T-helper 17 cell (primary cell): ENCODE data around the gene DHCR7. TPM values are rescaled to one million over a fixed set of nuclear protein-coding genes. Genes with fewer than 3 reads are reported as not detected.

Experiments used
- ATAC-seq: fragments of 150-1000 bp; cut with Tn5 transposase; 2 replicates; pipeline ENCODE4 v1.10.0; 2021; ENCODE audit warnings: mild to moderate bottlenecking, moderate library complexity
- DNase-seq, 3 donors: peaks; one replicate each; pipeline versions ENCODE4 v3.0.0 to v3.0.0-alpha.2; 2020 to 2021
- H3K9me3 ChIP-seq: one replicate; pipeline ENCODE4 v1.7.0; 2013; ENCODE audit warnings: low read length, mild to moderate bottlenecking; ENCODE audit not compliant: control insufficient read depth, poor library complexity, severe bottlenecking
- H3K27ac Mint-ChIP-seq: one replicate; pipeline ENCODE4 v1.8.0; 2022; ENCODE audit warnings: mild to moderate bottlenecking, moderate library complexity, mixed read lengths
- H3K27me3 Mint-ChIP-seq: one replicate; pipeline ENCODE4 v1.8.0; 2022; ENCODE audit warnings: mixed read lengths
- H3K36me3 Mint-ChIP-seq: one replicate; pipeline ENCODE4 v1.8.0; 2022; ENCODE audit warnings: low read depth, mixed read lengths
- H3K4me1 Mint-ChIP-seq: one replicate; pipeline ENCODE4 v1.8.0; 2022; ENCODE audit warnings: mild to moderate bottlenecking, mixed read lengths
- H3K4me3 Mint-ChIP-seq: one replicate; pipeline ENCODE4 v1.8.0; 2022; ENCODE audit warnings: mild to moderate bottlenecking, moderate library complexity, mixed read lengths
- total RNA-seq, 4 donors: library from RNA in 2 of 4; stranded (reverse) in 2 of 4; gene quantifications; one replicate each; pipeline ENCODE4 v1.2.3 and lab custom pipeline; 2022 to 2026

The DHCR7 gene
- total RNA-seq, 2 donors from 2014 or later = 16.8 to 26.7 TPM

GRCh38 chr11:71459076-71459766 lies 11.0 kb upstream of the DHCR7 start:
- no peak overlapping the region for H3K27ac Mint-ChIP-seq
- peaks cover 13% of the 10 kb centered on the region for H3K36me3 Mint-ChIP-seq
- no peaks in the 10 kb centered on the region for H3K9me3 ChIP-seq
- no peaks in the 10 kb centered on the region for H3K27me3 Mint-ChIP-seq
- DNase-seq = no peak
- no peak for ATAC-seq
- H3K4me1 Mint-ChIP-seq = peaks cover 29% of the 10 kb centered on the region
- no peak overlapping the region for H3K4me3 Mint-ChIP-seq

GRCh38 chr11:71458146-71459070 lies 10.2 kb upstream of the DHCR7 start:
- peaks cover 10% of the 10 kb centered on the region for H3K36me3 Mint-ChIP-seq
- H3K4me3 Mint-ChIP-seq = no peak overlapping the region
- no peak for DNase-seq
- H3K9me3 ChIP-seq = no peaks in the 10 kb centered on the region
- H3K27ac Mint-ChIP-seq = no peak overlapping the region
- peaks cover 35% of the 10 kb centered on the region for H3K4me1 Mint-ChIP-seq
- ATAC-seq = no peak
- H3K27me3 Mint-ChIP-seq = no peaks in the 10 kb centered on the region

DNA sequence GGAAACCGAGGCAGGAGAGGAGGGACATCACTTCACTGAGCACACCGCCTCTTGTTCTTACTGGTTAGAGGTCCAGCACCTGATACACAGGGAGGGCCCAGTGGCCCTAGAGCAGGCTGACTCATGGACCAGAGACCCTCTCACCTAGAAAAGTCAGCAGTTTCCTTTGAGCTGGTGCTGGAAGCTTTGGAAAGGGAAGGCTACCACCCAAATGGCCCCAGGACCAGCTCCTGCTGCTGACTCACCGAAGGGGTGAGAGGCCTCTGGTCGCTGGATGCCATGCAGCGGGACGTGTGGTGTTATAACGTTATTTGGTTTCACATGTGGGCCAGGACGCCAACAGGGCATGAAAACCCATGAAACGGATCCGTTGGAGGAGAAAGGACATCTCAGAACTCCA lies 8.6 kb upstream of the DHCR7 start:
- Mint-ChIP-seq H3K36me3 (peaks cover 10% of the 10 kb centered on the region), H3K27ac (peak overlapping the region; percentile 34), H3K27me3 (no peaks in the 10 kb centered on the region), H3K4me3 (no peak overlapping the region), H3K4me1 (peaks cover 38% of the 10 kb centered on the region)
- ATAC-seq (no peak), DNase-seq (no peak)
- no peaks in the 10 kb centered on the region for H3K9me3 ChIP-seq

GRCh38 chr11:71456294-71456693 lies 8.1 kb upstream of the DHCR7 start:
- ATAC-seq (no peak), DNase-seq (no peak)
- Mint-ChIP-seq H3K4me1 (peaks cover 41% of the 10 kb centered on the region), H3K27ac (peak overlapping the region; percentile 34), H3K36me3 (peaks cover 10% of the 10 kb centered on the region), H3K27me3 (no peaks in the 10 kb centered on the region), H3K4me3 (no peak overlapping the region)
- H3K9me3 ChIP-seq = no peaks in the 10 kb centered on the region

DNA sequence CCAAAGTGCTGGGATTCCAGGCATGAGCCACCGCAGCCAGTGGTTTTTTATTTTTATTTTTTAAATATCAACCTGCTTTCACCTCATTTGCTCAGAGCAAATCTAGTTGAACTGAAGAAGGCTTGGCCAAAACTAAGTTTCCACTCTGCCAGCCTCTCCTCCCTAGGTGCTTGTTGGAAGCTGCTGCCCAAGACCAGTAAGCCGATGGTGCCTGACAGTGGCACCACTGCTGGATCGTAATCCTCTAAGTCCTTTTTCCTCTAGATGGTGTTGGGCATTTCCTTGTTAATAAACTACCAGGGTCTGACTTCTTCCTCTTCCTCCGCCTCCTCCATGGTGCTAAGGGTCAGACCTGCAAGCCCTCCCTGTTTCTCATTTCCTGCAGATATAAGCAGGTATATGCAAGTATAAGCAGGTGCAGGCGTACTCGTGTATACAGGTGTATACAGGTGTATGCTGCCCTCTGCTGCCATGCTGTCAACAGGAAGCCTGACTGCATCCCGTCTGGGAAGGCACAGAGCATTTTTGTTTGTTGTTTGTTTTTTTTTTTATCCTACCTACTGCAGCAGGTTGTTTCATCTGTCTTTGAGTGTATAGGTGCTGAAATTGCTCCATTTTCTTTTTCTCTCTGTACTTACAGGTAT lies 6.4 kb upstream of the DHCR7 start:
- peak overlapping the region; percentile 81 for H3K4me3 Mint-ChIP-seq
- peak overlapping the region; percentile 99 for H3K27ac Mint-ChIP-seq
- H3K36me3 Mint-ChIP-seq = peaks cover 2% of the 10 kb centered on the region
- peak in 1 of 3 donors; percentile 41 for DNase-seq
- peaks cover 44% of the 10 kb centered on the region for H3K4me1 Mint-ChIP-seq
- peak; percentile 16 for ATAC-seq
- no peaks in the 10 kb centered on the region for H3K27me3 Mint-ChIP-seq
- H3K9me3 ChIP-seq = no peaks in the 10 kb centered on the region

- Mint-ChIP-seq H3K4me1 (peaks cover 48% of the 10 kb centered on the region), H3K4me3 (peak overlapping the region; percentile 94), H3K27me3 (no peaks in the 10 kb centered on the region), H3K27ac (peak overlapping the region; percentile 99), H3K36me3 (peaks cover 2% of the 10 kb centered on the region)
- no peaks in the 10 kb centered on the region for H3K9me3 ChIP-seq
- ATAC-seq (no peak), DNase-seq (no peak)
Measured at GRCh38 chr11:71453918-71454304, 5.7 kb upstream of the DHCR7 start.

- ATAC-seq = peak; percentile 76
- H3K27me3 Mint-ChIP-seq = no peaks in the 10 kb centered on the region
Measured at GRCh38 chr11:71453037-71453917, 5.1 kb upstream of the DHCR7 start, which contains the start of gene NADSYN1. NADSYN1 (plus strand) TSS chr11:71453203; CDS start chr11:71453297, 94 bp downstream.

DNA sequence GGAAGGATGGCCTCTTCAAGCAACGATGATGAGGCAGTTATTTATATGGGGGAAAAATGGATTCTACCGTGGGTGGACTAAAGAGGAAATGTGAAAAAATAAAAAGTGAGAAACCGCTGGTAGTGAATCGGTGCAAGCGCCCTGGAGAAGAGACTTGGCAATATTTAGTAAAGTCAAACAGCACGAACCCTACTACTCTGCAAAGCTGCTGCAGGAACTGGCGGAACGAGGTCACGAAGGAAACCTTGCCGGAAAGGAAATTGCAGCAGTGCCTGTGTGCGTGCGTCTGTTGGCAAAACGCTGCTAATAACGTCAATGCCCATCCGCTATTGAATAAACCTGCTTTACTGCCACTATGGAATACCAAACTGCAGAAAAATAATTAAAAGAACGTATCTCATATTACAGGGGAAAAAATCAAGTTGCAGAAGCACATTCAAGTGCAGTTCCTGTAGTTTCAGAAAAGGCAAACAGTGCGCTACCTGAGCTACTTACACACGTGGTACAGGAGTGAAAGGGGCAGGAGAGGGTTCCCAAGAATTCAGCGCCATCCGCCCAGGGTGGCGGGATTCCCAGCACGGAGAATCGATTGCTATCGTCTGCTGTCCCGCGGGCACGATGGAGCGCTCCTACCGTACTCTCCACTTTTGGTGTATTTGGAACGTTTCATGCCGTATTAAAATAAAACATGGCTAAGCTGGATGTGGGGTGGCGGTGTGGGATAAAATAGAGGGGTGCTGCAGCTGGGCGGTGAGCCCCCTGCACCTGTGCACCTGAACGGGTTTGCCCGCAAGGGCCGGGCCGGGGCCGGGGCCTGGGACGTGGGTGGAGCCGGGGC lies 4.2 kb upstream of the DHCR7 start:
- no peaks in the 10 kb centered on the region for H3K27me3 Mint-ChIP-seq
- peaks cover 47% of the 10 kb centered on the region for H3K4me1 Mint-ChIP-seq
- H3K36me3 Mint-ChIP-seq = peaks cover 2% of the 10 kb centered on the region
- H3K4me3 Mint-ChIP-seq = peak overlapping the region; percentile 94
- peak overlapping the region; percentile 99 for H3K27ac Mint-ChIP-seq
- ATAC-seq = peak; percentile 58
- peak in 2 of 3 donors; percentile 38 to 55 for DNase-seq
- no peaks in the 10 kb centered on the region for H3K9me3 ChIP-seq

More at GRCh38 chr11:71453037-71453917, 5.1 kb upstream of the DHCR7 start, which contains the start of gene NADSYN1:
- H3K4me3 Mint-ChIP-seq = peak within 1 kb of the TSS; percentile 94
- DNase-seq = peak; percentile 88 to 96 (median 93)
- no peaks in the 10 kb centered on the region for H3K9me3 ChIP-seq
- H3K27ac Mint-ChIP-seq = peak within 1 kb of the TSS; percentile 99
- H3K36me3 Mint-ChIP-seq = peaks cover 2% of the 10 kb centered on the region
- H3K4me1 Mint-ChIP-seq = peaks cover 48% of the 10 kb centered on the region

- Mint-ChIP-seq H3K27me3 (no peaks in the 10 kb centered on the region), H3K4me1 (peaks cover 45% of the 10 kb centered on the region), H3K36me3 (peaks cover 2% of the 10 kb centered on the region), H3K27ac (peak overlapping the region; percentile 99), H3K4me3 (peak overlapping the region; percentile 94)
- H3K9me3 ChIP-seq = no peaks in the 10 kb centered on the region
- ATAC-seq (no peak), DNase-seq (no peak)
Measured at GRCh38 chr11:71451596-71452198, 3.5 kb upstream of the DHCR7 start.

GRCh38 chr11:71450939-71451338 lies 2.7 kb upstream of the DHCR7 start:
- H3K9me3 ChIP-seq = no peaks in the 10 kb centered on the region
- Mint-ChIP-seq H3K27me3 (no peaks in the 10 kb centered on the region), H3K4me1 (peaks cover 43% of the 10 kb centered on the region), H3K27ac (peak overlapping the region; percentile 99), H3K36me3 (peaks cover 1% of the 10 kb centered on the region), H3K4me3 (peak overlapping the region; percentile 21)
- ATAC-seq (no peak), DNase-seq (no peak)

GRCh38 chr11:71450507-71450906 lies 2.3 kb upstream of the DHCR7 start:
- no peaks in the 10 kb centered on the region for H3K36me3 Mint-ChIP-seq
- H3K4me3 Mint-ChIP-seq = peak overlapping the region; percentile 21
- H3K27ac Mint-ChIP-seq = peak overlapping the region; percentile 99
- no peak for ATAC-seq
- no peaks in the 10 kb centered on the region for H3K9me3 ChIP-seq
- DNase-seq = no peak
- no peaks in the 10 kb centered on the region for H3K27me3 Mint-ChIP-seq
- H3K4me1 Mint-ChIP-seq = peaks cover 42% of the 10 kb centered on the region
